Left ventricle myocardium superior (tissue), 1 donor: Measurements from ENCODE around the gene KRIT1. TPM values are rescaled to one million over a fixed set of nuclear protein-coding genes. Genes with fewer than 3 reads are reported as not detected.
"Not testable (repeated sequence)": the region's sequence is repeated elsewhere in the genome, so short reads cannot be mapped to it uniquely, and the experiment has no call there.

Source experiments
- ATAC-seq: fragments of 200-7000 bp; cut with Tn5 transposase; one replicate; pipeline ENCODE4 v1.9.1; 2020; ENCODE audit warnings: mild to moderate bottlenecking, moderate library complexity
- DNase-seq: peaks from one replicate; pipeline ENCODE4 v3.0.0-alpha.2; 2020
- intact Hi-C: fragments of 100-400 bp; cut with micrococcal nuclease; formaldehyde crosslinking; loops from one replicate; pipeline ENCODE4 v1.11.0; 2022
- total RNA-seq: library from RNA; stranded (reverse); fragmentation: NEBNext Ultra II Directional; extraction: Animal tissue kit (Norgen Biotek cat#: 25700); gene quantifications from one replicate; pipeline ENCODE4 v1.2.1, GENCODE V29; 2021
- donor health status: DM: no; HTN: yes; CAD: no; lungs with severe emphysema.

KRIT1 gene
- total RNA-seq, 1 donor from 2014 or later: 23.9 TPM

- DNase-seq, intact Hi-C loops, ATAC-seq: not testable (repeated sequence)
Observed at GRCh38 chr7:92254800-92255199, 9.1 kb upstream of the KRIT1 start.

DNA sequence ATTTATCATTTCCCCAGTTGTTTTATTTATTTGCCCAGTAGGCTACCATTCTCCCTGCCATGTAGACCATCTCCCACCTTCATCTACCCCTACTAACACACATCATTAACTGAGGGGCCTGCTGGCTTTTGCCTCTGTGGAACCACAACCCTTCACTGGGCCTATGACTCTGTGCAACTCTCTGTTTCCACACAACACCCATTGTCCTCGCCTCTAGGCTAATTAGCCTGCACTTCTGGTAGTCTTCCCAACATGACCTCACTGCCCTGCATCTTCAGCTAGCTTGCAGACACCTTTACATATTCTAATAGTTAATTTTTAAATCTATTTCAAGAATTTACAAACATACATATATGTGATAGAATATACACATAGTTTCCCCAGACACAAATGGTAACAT, 7.5 kb upstream of the KRIT1 start:
- ATAC-seq (no peak), DNase-seq (no peak)
- intact Hi-C loops: no loop called here

GRCh38 chr7:92251181-92251580, 5.5 kb upstream of the KRIT1 start:
- ATAC-seq (no peak), DNase-seq (no peak)
- intact Hi-C loops: no loop called here

GRCh38 chr7:92250603-92251002, 4.9 kb upstream of the KRIT1 start:
- ATAC-seq (no peak), DNase-seq (no peak)
- intact Hi-C loops: no loop called here

DNA sequence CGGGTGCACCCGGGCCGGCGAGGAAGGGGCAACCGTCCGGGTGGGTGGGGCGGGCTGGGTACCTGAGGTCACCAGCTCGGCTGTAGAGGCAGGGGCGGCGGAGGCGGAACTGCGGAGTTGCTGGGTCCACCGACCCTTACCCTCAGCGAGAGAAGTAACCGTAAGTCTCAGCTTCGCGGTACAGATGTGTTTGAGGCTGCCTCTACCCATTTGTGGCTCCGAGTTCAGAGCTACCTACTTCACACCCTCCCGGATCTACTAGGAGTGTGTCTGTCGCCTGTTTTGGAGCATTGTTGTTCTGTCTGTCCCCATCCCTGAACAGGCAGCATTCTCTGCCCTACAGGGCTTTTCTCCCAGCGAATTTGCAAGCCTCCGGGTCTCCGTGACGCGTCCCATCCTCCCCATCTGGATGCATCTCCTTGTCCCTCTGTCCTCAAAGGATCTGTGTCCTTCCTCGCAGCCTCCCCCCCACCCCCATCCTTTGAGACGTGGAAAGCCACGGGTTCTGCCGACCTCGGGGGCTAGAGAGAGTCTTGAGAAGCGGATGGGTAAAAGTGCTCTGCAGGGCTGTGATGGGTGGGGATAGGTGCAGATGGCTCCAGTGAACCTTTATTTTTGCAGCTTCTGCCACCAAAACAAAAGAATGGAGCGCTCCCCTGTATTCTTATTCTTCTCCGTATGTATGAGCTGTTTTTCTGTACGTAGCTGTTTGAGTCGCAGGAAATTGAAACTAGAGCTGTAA, 817 bp upstream of the KRIT1 start:
- no peak for DNase-seq
- intact Hi-C loops: no loop called here
- peak; percentile 41 for ATAC-seq

DNA sequence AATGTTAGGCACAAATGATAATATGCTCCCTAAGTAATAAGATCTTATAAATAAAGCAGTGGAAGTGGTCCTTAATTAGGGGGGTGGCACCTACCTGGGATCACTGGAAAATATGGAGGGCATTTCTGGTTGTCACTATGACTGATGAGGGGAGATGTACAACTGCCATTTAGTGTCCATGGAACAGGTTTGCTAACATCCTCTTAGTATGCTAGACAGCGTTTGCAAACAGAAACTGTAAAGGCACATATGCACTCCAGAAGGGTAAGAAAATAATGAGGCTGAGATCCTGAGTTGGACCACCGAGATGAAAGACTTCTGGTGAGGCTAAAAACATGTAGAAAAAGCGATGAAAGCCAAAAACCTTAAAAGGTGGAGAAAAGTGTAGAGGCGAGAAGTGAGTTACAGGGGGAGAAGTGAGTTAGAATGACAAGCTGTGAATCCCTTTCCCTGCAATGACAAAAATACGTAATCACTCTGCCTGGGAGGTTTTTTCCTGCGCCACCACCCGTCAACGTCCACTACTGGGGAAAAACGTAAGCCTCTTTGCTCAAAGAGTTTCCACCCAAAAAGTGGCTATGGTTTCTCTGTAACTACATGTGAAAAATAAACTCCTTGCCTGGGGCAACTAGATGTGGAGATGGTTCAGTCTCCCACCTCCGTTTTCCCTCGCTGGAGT, 767 bp downstream of the KRIT1 start:
- peak; percentile 9 for ATAC-seq
- intact Hi-C loops: no loop called here
- no peak for DNase-seq

DNA sequence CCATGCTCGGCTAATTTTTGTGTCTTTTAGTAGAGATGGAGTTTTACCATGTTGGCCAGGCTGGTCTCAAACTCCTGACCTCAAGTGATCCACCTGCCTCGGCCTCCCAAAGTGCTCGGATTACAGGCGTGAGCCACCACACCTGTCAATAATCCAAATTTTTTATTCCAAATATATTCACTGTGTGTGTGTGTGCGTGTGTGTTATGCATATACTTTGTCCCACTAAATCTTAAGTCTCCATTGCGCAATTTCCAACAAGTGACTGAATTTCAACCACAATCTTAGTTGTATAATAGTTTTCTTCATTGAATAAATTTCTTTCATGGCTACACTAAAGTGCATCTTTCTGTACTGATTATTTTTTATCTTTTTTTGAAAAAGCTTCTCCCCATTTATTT, 2.7 kb downstream of the KRIT1 start:
- intact Hi-C loops: no loop called here
- no peak for DNase-seq
- ATAC-seq: no peak

DNA sequence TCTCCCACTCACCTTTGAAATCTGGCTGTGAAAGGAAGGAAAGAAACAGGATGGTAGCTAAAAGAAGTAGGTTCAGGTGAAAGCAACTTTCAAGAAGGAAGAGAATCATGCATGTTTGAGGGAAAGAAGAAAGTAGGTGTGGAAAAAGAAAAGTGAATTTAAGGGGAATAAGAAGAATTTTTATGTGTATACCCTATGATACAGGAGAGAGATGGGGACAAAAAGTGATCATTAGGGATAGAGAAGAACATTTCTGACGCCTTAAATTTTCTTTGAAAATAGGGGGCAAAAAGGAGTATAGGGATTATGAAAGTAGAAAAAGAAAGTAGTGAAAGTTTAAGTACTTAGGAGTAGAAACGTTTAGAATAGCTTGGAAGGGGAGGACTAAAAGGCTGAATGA, 15.2 kb downstream of the KRIT1 start:
- ATAC-seq (no peak), DNase-seq (no peak)
- intact Hi-C loops: no loop called here

DNA sequence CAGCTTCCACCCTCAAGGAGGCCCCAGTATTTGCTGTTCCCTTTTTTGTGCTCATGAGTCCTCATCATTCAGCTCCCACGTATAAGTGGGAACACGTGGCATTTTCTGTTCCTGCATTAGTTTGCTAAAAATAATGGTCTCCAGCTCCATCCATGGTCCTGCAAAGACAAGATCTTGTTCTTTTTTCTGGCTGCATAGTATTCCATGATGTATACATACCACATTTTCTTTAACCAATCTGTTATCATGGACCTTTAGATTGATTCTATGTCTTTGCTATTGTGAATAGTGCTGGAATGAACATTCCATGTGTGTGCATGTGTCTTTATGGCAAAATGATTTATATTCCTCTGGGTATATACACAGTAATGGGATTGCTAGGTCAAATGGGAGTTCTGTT, 17.0 kb downstream of the KRIT1 start:
- DNase-seq (no peak), ATAC-seq (no peak)
- intact Hi-C loops: no loop called here

DNA sequence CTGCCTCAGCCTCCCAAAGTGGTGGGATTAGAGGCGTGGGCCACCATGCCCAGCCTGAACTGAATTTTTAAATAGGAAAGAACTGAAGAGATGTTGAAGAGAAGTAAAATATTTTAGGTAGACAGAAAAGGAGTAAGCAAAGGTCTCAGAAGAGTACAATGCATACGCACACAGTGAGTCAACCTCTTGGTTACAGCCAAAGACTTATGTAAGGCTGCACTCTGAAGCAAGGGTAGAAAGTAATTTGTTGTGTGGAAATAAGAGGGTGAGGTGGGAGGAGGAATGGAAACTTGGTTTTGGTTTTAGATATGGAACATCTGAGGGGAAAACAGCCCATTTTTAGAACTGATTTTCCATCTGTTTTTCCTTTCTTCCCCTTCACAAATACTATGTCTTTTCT, 17.6 kb downstream of the KRIT1 start:
- ATAC-seq: no peak
- no peak for DNase-seq
- intact Hi-C loops: no loop called here

DNA sequence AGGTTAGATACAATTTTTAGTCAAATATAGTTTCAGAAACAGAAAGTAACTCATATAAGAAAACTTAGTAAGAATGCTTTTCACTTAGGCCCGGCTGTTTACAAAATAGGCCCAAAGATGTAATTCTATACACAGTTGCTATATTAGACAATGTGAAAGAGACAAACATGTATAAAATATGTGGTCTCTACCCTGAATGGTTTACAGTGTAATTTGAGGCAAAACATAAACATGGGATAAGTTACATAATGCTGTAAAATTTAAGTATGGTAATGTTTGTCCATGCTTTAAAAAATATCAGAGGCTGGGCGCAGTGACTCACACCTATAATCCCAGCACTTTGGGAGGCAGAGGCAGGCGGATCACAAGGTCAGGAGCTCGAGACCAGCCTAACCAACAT, 18.7 kb downstream of the KRIT1 start:
- intact Hi-C loops: no loop called here

DNA sequence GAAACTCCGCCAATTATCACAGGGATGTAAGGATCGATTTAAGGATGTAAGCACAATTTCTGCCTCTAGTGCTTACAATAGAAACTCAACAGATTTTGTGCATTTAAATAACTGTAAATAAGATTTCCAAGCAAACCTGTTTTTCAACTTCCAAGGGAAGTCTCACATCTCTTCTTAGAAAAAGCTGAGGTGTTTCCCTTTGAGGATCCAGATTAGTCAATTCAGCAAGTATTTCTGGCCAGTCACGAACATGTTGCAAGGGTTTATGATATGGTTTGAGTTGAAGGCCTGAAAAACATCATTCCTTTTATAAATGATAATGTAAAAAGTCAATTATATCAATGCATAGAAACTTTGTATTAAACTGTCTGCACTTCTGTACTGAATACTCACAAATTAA, 23.9 kb downstream of the KRIT1 start:
- DNase-seq (no peak), ATAC-seq (no peak)
- intact Hi-C loops: no loop called here

More for the DNA sequence above, 18.7 kb downstream of the KRIT1 start:
- ATAC-seq (no peak), DNase-seq (no peak)

GRCh38 chr7:92206672-92207071, 39.0 kb downstream of the KRIT1 start:
- DNase-seq (no peak), ATAC-seq (no peak)
- intact Hi-C loops: no loop called here

- intact Hi-C loops: no loop called here
- no peak for DNase-seq
- no peak for ATAC-seq
Observed at GRCh38 chr7:92205987-92206386, 39.7 kb downstream of the KRIT1 start.

DNA sequence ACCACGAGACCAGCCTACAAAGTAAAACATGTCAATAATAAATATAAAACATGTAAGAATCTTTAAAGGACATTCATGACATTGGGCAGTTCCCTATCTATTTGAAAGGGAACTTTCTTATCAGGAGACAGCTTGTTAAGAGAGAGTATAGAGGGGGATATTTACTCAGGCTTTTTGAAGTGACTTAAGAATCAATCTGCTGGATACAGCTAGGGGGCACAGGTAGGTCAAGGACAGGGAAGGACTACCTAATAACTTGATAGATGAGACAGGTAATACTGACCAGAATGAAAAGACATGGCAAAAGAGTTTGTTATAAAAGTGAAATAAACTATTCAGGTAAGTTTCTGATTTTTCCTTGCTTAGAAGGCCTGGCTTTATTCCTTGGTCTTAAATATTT, 44.9 kb downstream of the KRIT1 start:
- no peak for ATAC-seq
- DNase-seq: no peak
- intact Hi-C loops: no loop called here

DNA sequence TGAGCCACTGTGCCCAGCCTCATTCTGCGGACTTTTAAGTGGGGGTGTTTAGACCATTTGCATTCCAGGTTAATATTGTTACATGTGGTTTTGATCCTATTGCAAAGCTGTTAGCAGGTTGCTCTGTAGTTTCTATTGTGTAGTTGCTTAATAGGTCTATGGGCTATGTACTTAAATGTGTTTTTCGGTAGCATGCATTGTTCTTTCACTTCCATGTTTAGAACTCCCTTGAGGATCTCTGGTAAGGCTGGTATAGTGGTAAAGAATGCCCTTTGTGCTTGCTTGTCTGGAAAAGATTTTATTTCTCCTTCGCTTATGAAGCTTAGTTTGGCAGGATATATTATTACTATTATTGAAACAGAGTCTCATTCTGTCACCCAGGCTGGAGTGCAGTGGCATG, 53.4 kb downstream of the KRIT1 start:
- intact Hi-C loops: no loop called here
- DNase-seq (no peak), ATAC-seq (no peak)

- ATAC-seq, intact Hi-C loops, DNase-seq: not testable (repeated sequence)
Observed at GRCh38 chr7:92189246-92189645, 56.5 kb downstream of the KRIT1 start.

DNA sequence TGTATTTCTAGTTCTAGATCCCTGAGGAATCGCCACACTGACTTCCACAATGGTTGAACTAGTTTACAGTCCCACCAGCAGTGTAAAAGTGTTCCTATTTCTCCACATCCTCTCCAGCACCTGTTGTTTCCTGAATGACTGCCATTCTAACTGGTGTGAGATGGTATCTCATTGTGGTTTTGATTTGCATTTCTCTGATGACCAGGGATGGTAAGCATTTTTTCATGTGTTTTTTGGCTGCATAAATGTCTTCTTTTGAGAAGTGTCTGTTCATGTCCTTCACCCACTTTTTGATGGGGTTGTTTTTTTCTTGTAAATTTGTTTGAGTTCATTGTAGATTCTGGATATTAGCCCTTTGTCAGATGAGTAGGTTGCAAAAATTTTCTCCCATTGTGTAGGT, 61.4 kb downstream of the KRIT1 start:
- ATAC-seq, DNase-seq, intact Hi-C loops: not testable (repeated sequence)

GRCh38 chr7:92178928-92179924, 66.5 kb downstream of the KRIT1 start, which contains the start of gene LRRD1:
Gene LRRD1 (minus strand): TSS chr7:92179142. CDS start chr7:92165202, 13,940 bp downstream.
- peak; percentile 92 for DNase-seq
- intact Hi-C loops: no loop called here
- ATAC-seq: peak; percentile 99

- DNase-seq (no peak), ATAC-seq (no peak)
- intact Hi-C loops: no loop called here
Observed at GRCh38 chr7:92177362-92177761, 68.4 kb downstream of the KRIT1 start.
